ENCODE results near the gene COL4A5.

The COL4A5 gene

DNA sequence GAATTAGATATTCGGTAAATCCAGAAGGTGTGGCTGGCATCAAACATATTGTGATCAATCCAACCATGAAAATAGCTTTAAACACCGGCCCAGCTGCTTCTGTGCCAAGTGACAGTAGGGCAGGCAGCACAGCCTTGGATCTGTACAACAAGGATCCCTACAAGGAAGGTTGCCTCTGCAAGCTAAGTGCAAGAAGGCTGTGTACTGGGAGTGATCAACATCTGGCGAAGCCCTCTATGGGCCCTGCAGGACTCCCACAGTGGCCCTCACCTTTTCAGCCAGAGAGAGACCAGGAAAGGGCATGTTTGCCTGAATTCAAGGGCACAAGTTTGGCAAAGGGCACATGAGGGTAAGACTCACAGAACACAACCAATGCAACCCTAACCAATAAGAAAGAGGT lies 287.1 kb downstream of the COL4A5 start:
- DNase-seq (ENCODE audit: insufficient read length, low spot score) = no peak
- no peak for FAIRE-seq
- TF ChIP-seq, protein P1, sequence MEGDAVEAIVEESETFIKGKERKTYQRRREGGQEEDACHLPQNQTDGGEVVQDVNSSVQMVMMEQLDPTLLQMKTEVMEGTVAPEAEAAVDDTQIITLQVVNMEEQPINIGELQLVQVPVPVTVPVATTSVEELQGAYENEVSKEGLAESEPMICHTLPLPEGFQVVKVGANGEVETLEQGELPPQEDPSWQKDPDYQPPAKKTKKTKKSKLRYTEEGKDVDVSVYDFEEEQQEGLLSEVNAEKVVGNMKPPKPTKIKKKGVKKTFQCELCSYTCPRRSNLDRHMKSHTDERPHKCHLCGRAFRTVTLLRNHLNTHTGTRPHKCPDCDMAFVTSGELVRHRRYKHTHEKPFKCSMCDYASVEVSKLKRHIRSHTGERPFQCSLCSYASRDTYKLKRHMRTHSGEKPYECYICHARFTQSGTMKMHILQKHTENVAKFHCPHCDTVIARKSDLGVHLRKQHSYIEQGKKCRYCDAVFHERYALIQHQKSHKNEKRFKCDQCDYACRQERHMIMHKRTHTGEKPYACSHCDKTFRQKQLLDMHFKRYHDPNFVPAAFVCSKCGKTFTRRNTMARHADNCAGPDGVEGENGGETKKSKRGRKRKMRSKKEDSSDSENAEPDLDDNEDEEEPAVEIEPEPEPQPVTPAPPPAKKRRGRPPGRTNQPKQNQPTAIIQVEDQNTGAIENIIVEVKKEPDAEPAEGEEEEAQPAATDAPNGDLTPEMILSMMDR (IDR thresholded peaks at IDR 0.05; ENCODE audit: insufficient read depth, missing control alignments) = no peak

DNA sequence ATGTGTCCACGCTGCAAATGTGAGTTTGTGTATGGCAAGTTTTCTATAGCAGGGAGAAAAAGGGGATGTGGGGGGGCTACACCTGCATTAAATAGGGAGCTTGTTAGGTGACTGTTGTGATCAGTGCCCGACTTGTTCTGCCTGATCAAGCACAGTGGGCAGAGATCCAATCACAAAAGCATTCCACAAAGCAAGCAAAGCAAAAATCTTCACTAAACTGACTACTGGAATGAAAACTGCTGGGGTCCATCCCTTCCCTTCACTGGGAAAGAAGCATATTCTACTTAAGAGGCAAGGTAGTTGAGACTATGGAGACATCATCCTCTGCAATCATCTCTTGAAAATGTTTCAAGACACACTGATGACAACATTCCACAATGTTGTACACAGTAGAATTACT lies 291.5 kb downstream of the COL4A5 start:
- DNase-seq (ENCODE audit: insufficient read length, low spot score) (no peak), FAIRE-seq (no peak)
- TF ChIP-seq, protein P1 (IDR thresholded peaks at IDR 0.05; ENCODE audit: insufficient read depth, missing control alignments) = no peak

DNA sequence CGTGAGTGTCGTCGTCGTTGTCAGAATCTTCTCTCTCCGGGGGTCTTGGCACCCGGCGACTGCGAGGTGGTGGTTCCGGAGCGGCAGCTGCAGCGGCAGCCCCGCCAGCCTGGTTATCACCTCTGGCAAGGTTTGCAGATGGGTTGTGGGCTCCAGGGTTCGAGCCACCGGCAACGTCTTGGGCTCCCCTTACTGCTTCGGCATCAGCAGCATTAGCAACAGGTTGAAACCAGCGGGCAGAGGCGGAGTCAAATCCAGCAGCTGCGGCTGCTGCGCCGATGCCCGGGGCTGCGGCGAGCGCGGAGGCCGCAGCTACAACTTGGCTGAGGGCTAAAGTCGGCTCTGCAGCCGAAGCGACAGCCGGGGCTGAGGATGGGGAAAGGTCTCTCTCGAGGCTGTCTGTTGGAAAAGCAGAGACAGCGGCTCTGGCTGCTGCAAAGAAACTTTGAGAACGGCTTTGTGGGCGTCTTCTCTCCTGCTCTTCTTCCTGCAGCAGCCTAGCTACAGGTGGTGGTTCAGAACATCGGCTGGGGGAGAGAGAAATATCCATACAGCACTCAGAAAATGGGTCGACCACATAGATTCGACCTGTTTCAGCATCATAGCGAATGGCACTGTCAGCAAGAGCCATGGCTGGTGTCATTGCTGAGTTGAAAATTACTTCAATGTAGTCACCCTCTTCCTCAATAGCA lies 293.1 kb downstream of the COL4A5 start:
- no peak for DNase-seq (ENCODE audit: insufficient read length, low spot score)
- no peak for FAIRE-seq
- TF ChIP-seq, protein P1 (IDR thresholded peaks at IDR 0.05; ENCODE audit: insufficient read depth, missing control alignments) = no peak

DNA sequence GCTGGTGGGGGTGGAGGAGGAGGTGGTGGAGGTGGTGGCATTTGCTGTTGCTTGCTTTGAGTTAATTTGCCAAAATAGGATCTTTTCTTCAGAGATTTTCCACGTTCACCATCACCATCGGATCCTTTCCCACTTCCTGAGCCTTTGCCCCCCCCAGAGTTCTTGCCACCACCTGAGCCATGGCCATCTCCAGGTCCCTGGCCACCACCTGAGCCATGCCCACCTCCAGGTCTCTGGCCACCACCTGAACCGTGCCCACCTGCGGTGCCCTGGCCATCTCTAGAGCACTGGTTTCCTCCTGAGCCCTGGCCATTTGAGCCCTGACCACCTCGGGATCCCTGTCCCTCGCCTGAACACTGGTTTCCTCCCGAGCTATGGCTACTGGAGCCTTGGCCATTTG lies 294.8 kb downstream of the COL4A5 start:
- TF ChIP-seq, protein P1 (IDR thresholded peaks at IDR 0.05; ENCODE audit: insufficient read depth, missing control alignments) = no peak
- no peak for DNase-seq (ENCODE audit: insufficient read length, low spot score)
- no peak for FAIRE-seq

DNA sequence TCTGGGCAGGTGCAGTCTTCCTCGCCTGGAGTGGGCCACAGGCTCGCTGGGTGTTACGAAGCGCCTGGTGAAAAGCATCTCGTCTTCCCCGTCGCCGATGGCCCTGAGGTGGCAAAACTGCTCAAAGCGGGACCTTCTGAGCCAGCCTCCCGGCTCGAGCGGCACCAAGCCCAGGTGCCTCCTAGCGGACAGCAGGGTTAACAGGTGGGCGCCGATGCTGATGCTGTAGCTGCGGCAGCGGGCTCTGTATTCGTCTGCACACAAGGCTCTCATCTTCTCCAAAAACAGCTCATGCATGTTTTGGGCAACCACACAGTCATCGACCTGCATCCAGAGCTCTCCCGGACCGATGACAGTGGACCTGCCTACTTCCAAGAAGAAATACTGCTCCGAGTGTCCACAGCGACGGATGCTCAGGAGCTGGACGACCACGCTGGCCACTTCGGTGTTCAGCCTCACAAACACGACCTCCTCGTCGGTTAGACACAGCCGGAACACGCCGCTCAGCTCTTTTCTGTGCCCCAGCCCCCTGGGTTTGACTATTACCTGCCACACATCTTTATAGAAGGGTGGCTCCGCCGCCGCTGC lies 295.5 kb downstream of the COL4A5 start:
- TF ChIP-seq, protein P1 (IDR thresholded peaks at IDR 0.05; ENCODE audit: insufficient read depth, missing control alignments) = no peak
- no peak for DNase-seq (ENCODE audit: insufficient read length, low spot score)
- no peak for FAIRE-seq

DNA sequence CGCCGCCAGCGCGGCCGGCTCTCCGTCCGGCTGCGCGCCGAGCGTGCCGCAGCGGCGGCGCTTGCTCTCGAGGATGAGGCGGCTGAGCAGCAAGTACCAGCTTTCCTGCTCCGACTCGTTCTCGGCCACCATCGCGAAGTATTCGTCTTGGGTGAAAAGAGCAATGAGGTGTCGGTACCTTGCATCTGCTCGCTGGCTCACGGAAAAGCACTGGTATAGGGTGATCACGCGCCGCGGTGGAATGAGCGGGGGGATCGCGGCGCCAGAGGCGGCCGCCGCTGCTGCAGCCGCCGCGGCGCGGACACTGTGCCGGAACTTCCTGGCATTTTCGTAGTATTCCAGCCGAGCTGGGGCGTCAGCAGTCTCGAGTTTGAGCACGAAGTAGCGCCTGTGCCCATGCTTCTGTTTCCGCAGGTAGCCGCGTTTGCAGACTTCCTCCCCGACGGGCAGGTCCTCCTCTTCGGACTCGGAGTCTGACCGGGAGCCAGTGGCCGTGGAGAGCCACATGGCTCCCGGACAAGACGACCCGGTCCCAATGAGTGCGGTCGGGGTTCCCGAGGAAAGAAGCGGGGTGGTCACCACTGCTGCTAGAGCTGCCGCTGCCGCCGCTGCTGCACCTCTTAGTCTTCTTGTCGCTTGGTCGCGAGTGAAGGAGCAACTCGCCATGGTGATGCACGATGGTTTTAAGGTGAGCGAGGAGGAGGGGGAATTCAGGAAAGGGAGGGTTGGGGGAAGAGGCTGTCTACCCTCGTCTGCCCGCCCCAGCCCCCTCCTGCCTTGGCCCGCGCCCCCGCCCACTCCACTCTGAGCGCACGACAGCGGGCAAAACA lies 296.3 kb downstream of the COL4A5 start:
- no peak for FAIRE-seq
- DNase-seq (ENCODE audit: insufficient read length, low spot score) = no peak
- TF ChIP-seq, protein P1 (IDR thresholded peaks at IDR 0.05; ENCODE audit: insufficient read depth, missing control alignments) = no peak
